Bone marrow (tissue), 2 donors: ENCODE measurements around the gene BCL2L15.

Source experiments
- DNase-seq, 2 donors: peaks; one replicate each; lab custom pipeline; 2025; lab: John Stamatoyannopoulos, UW

Gene BCL2L15

DNA sequence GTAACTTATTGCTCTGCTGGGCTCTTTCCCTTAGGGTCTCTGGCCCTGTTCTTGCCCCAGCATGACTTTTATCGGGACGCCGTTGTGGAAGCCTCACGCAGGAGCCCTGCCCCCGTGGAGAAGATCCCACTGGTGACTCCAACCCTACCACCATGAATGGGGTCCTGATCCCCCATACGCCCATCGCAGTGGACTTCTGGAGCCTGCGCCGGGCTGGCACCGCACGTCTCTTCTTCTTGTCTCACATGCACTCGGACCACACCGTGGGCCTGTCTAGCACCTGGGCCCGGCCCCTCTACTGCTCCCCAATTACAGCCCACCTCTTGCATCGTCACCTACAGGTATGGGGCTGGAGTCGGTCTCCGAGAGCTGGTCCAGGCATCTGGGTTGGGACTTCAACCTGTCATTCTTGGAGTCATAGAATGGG is 18.1 kb upstream of the BCL2L15 start:
- DNase-seq = no peak

DNA sequence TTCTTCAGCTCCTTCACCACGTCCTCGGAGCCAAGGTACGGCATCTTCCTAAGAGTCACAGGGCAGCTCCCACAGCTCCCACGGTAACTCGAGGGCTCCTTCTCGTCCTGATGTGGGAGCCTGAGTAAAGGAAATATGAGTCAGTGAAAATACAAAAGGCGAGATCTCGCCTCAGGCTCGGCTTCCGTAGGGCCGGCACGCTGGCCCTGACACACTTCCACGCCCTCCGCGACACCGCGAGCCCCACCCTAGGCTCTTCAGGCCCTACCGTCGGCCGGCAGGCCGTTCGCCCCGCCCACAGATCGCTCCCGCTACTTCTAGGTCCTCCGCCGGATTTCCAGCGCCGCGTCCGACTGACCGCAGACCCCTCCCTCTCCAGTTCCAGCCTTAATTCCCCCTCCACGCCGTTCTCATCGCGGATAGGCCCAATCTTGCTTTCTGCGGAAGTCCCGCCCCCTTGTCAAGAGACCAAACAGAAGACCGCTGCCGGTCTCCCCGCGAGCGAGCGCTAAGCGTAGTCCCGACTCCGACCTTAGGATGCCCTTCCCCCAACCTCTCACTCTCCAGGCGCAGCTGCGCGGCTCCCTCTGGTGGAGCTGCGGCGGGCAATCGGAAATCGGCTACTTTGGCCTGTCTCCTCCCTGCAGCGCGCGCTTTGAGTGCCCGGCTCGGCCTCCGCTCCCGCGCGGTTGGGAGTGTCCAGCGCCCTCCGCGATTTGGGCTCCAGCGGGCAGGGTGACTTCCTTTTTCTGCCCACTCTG is 17.5 kb upstream of the BCL2L15 start, which contains the start of the genes AP4B1 and DCLRE1B:
TSS of gene AP4B1 (minus strand) at position 126 of the 761 bp plus-strand sequence. CDS start at position 44, 82 bp downstream.
TSS of gene DCLRE1B (plus strand) at position 653 of the 761 bp plus-strand sequence. CDS start 261 bp downstream, outside the sequence.
- DNase-seq = peak; percentile 98 to 99

DNA sequence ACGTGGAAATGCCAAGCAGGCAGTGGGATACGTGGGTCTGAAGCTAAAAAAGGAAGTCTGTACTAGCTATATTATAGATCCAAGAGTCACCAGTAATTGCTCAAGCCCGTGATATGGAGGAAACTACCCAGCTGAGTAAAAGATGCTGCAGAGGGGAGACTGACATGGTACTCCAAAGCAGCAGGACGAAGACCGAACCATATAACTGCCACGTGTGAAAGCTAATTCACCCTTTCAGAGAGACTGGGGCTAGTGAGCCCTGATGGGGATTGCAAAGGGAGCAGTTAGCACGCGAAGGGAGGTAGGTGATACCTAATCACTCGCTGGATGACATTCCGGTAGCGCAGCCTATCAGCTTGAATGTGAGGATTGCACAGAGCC is 16.9 kb upstream of the BCL2L15 start:
- DNase-seq = peak in 1 of 2 donors; percentile 77

DNA sequence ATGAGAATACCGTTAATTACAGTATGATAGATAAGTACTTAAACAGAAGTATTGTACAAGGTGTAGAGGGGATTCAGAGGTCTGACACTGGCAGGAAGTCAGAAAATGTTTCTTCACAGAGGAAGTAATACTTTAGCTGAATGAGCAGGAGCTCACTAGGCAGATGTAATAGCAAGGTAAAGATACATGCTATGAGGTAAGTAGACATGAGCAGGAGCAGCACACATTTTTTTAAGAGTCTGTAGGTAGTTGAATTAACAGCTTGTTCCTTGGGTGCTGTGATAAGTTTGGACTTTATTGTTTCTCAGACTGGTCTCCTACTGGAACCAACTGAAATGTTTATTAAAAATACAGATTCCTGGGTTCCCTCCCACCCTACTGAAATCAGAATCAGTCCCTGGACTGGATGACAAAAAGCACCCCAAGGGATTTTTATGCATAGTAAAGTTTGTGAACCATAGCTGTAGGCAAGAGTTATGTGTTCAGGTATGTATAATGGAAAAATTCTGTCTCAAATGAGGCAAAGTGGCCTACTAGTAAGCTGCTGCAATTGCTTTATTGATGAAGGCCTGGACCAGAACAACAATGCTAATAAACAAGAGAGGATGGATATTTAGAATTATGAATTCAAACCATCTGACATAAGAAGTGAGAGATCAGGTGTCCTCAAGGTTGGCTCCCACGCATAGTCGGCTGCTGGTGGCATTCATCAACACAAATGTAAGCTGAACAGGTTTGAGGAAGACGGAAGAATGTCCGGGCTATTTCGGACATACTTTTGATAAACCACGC is 16.3 kb upstream of the BCL2L15 start:
- DNase-seq = no peak

DNA sequence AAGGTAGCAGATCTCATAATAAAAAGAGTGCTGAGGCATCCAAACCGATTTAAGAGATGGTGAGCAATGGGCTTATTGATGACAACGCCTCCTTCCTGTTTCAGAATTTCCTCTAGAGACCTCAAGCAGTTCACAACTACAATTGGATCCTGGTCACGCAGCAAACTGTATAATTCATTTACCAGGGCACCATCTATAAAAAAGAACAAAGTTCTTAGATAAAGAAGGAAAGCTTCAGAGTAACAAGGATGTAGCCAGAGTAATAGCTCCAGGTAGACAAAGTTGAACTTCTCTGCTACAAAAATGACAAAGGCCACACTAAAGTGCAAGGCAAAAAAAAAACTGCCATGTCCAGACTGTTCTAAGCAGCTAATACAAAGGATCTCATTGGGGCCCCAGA is 13.8 kb upstream of the BCL2L15 start:
- no peak for DNase-seq

DNA sequence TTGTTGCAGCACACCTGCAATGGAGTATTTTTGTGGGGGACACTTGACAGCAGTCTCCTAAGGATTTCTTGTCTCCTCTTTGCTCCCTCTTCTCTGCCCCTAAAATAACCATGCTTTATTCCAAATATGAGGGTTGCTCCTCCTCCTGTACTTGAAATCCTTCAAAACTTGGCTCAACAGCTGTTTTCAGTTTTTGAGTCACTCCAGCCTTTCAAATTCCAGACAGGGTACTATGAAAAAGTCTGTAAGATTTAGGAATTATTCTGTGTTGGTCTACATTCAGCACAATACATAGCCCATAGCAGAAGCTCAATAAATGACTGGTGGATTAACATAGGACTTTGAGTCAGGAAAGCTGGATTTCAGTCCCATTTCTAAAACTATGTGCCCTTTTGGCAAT is 11.7 kb upstream of the BCL2L15 start:
- no peak for DNase-seq

DNA sequence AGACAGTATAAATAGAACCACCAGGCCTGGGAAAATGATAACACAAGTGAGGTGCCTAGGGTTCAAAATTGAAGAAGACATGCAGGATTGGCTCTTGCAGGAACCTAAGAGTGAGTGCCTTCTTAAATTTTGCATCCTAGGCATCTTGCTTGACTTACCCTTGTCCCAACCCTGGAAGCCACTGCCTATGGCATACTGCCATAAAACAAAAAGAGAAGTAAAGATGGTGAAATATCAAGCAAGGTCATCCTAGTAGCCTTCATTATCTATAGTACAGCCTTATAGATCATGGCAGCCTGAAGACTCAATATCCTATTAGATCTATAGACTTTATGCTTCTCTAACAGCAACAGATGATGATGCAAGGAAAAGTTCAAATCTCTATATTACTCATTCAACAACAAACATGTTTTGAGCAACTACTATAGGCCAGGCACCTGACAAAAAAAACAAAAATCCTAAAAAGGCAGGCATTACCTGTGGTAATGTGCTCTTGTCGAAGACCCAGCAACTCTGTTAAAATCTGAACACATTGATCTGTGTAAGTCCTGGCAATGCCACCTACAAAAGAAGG is 10.9 kb upstream of the BCL2L15 start:
- DNase-seq = no peak

DNA sequence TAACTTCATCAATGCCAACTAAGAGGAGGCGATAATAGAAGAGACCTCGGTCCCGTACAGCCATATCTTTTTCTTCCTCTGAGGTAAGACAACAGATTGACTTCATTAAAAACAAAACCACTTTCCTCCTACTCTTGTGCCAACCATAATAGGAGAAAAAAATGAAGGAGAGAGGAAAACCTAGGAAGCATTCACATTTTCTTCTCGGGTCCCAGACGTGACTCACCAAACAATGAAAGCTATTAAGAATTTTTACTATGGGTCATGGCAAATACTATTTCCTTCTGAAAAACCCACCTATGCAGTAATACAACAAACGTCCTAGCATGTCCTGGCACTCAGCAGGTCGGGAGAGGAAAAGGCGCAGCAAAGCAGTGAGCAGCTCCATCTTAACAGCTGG is 8.6 kb upstream of the BCL2L15 start:
- no peak for DNase-seq

DNA sequence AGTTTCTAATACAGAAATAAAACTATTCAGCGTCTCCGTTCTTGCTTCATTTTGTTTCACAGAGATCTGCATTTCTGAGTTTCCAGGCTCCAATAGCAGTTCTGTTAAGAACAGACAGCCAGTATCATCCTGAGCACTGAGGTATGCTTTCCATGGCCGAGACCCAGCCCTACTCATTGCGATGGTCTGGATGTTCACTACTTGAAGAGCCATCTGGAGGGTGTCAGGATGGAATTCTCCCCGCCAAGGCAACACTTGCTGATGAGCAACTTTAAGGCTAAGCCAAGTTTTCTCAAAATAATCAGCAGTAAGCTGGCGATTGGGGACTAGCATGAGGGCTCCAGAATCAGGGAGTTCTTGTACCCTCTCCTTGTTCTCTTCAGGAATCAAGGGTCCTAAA is 7.7 kb upstream of the BCL2L15 start:
- DNase-seq = no peak

DNA sequence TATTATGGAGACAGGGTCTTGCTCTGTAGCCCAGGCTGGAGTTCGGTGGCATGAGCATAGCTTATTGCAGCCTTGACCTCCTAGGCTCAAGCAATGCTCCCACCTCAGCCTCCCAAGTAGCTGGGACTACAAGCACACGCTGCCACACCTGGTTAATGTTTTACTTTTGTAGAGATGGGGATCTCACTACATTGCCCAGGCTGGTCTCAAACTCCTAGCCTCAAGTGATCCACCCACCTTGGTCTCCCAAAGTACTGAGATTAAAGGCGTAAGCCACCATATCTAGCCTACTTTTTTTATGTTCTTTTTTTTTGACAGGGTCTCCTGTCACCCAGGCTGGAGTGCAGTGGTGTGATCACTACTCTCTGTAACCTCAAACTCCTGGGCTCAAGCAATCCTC is 5.9 kb upstream of the BCL2L15 start:
- no peak for DNase-seq

DNA sequence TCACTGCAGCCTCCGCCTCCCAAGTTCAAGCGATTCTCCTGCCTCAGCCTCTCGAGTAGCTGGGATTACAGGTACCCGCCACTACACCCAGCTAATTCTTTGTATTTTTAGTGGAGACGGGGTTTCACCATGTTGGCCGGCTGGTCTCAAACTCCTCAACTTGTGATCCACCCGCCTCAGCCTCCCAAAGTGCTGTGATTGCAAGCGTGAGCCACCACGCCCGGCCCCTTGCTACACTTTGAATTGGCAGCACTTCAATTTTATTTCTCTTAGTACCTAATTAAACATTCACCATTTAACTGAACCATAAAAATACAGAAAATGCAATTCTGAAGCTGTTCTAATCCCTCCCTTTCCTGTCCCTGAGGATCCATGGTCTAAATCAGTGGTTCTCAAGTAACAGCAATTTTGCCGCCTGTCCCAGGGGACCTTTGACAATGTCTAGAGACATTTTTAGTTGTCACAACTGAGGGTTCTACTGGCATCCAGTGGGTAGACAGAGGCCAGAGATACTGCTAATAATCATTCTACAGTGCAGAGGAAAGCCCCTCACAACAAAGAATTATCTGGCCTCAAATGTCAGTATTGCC is 4.3 kb upstream of the BCL2L15 start:
- DNase-seq = no peak

DNA sequence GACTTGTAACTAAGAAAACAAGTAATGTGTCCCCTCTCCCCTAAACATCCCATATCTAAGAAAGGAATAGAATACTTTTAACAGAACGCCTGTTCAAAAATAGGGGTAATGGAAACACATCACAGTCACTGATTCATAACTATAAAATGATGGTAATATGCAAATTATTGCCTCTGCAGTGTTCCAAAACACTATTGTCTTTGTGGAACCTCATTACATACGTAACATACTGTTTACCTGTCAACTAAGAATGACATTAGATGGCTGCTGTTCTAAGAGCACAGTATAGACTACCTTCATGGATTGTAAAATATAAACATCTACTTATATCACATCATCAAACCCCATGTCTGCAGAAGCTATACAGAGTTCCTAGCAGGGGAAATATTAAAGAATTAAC is 3.4 kb upstream of the BCL2L15 start:
- no peak for DNase-seq

DNA sequence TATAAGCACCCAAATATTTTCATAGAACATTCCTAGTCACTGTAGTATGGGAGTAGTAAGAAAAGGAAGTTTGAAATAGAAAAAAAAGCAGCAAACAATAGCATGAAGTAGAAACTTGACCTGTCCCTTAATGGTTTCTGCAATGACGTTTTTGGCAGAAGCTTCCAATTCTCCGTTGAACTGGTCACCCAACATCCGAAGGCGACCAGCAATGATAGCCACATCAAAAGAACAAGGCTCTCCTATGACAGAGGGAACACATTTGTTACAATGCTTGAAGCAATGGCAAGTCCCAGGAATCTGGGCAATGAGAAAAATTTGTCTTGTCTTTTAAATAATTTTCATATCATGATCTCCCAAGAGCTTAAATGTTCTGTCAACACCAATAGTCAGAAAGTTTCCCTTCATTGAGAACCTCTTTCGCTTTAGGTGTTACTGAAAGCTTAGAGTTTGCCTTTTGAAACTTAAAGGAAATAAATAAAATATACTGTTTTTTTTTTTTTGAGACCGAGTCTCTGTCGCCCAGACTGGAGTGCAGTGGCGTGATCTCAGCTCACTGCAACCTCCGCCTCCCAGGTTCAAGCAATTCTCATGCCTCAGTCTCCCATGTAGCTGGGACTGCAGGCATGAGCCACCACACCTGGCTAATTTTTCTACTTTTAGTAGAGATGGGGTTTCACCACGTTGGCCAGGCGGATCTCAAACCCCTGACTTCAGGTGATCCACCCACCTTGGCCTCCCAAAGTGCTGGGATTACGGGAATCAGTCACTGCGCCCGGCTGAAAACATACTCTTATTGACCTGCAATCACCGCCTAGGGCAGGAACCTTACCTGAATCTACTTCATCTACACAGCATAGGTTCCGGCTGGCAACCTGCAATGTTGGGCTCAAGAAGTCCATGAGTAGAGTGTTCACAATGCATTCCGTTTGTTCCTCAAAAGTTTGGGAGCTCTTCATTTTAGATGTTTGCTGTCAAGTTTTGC is 672 bp downstream of the BCL2L15 start:
- no peak for DNase-seq

DNA sequence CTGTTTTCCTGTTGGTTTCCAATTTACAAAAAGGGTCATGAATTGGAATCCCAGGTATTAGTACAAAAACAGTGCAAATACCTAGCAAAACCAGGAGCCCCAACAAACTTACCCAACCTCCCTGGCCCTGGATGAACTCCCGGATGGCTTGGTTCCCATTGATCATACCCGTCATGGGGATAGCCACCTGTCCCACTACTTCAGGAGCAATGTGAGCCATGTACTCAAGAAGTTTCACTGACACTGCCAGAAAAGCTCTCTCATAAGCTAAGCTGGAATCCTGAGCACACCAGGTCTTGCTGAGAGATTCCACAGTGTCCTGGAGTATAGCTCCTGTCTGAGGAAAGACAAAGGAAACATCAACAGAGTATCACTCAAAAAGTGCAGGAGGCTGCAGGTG is 5.7 kb downstream of the BCL2L15 start:
- DNase-seq = no peak

DNA sequence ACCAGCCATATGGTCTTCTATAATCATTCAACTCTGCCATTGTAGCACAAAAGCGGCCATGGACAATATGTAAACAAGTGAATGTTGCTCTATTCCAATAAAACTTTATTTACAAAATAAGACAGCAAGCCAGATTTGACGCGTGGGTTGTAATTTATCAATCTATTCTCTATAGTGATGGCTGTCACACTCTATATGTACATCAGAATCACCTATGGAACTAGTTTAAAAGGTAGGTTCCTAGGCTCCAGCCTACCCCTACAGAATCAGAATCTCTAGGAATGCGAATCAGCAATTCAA is 7.7 kb downstream of the BCL2L15 start:
- DNase-seq = no peak

DNA sequence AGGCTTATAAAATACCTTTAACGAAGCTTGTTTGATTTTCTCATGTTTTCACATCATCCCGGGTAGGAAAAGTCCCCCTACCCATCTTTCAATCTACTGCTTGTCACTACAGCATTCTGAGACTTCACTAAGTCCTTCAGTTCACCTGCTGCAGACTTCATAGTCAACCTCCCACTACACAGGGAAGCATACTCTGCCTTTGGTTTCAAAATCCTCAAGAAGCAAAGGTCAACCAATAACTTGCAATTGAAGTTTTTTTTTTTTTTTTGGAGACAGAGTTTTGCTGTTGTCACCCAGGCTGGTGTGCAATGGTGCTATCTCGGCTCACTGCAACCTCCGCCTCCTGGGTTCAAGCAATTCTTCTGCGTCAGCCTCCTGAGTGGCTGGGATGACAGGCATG is 11.2 kb downstream of the BCL2L15 start:
- DNase-seq = no peak

DNA sequence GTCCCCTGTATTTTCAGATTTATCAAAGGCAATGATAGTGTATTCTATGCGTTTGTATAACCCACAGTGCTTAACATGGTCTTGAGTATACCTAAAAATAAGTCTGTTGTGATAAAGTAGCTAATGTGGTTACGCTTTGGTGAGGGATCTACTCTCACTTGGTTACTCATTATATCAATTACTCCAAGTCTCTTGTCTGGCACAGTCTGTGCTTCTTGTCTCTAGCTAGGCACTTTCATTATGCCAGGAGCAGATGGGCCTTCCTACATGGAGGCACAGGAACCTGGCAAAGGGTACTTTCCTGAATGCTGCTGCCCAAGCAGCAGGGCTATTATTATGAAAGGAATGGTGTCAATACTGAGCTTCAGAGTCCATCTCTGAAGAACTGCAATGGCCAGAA is 11.7 kb downstream of the BCL2L15 start:
- DNase-seq = no peak

DNA sequence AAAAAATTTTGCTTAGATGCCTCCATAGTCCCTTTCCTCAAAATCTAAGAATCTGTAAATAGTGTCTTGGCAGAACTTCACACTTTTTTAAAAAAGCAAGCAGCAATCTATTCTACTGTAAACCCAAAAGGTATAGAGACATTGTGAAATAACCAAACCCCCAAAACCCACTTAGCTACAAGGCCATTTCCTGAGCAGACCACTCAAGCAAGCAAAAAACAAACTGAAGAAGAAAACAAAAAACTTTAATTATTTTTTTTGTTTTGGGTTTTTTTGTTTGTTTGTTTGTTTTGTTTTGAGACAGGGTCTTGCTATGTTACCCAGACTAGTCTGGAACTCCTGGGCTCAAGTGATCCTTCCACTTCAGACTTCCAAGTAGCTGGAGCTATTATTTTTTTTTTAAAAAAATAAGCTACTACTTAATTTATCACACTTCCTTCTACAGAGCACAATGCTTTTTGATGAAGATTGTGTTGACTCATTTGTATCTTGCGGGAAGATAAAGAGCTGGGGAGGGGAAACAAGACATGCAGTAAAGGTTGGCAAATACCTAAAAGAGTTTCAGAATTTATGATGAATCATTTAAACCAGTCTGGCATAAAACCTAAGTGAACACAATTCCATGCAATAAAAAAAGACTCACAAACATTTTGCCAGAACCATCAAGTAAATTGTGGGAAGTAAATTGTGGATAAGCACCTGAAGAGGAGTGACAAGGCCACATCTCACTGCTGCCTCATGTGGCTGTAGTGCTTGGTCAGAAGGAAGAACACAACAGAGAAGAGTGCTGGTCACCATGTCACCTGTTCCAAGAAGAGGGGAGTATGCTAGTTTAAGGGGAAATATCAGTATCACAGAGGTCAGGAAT is 13.1 kb downstream of the BCL2L15 start:
- peak in 1 of 2 donors; percentile 75 for DNase-seq

DNA sequence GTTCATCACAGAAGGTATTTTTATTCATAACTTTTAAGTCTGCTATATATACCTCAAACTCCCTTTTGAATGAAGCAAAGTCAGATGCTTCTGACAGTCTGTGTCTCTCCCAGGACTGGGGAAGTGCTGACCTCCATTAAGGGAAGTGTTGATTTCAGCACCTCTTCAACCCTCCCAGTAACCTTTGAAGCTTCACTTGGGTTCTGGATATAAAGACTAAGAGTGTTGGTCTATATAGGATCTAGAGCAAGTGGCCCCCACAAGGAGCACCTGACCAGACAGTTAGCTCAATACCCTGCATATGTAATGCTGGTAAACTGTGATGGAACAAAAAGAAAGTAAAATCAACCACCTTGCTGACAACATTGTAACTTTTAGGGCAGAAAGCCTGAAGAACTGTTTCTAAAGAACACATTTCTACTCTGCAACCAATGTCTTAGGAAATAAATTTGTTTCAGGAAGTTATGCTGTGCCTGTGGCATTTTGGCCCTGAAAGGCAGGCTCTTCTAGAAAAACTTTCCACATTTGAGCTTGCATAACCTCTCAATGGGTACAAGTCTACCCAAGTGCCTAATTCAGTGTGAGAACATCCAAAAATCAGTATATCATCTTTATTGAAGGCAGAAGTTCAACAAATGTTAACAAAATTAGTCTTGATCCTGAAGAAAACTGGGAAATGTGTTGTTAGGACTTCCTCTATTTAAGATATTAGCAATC is 15.0 kb downstream of the BCL2L15 start:
- no peak for DNase-seq

DNA sequence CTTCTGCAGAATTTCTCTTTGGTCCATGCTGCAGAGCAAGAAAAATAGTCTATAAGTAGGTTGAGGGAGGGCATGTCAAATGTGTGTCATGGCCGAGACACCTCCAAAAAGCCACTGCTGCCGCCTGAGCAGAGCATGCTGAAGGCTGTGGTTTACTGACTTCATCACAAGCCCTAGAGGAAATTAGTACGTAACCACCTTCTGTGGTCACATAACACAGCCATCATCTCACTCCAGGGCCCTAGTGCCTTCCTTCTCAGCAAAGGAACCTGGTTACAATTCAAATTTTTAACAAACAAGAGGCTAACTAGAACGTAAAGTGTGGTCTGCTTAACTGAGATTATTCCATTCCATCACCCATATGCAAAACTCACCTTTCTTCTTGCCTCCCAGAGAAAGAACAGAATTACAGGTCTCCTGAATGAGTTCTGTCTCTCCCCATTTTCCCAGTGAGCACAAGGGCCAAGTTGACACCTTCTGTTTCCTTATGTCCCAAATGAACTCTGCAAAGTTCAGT is 15.7 kb downstream of the BCL2L15 start, which contains the start of gene PTPN22:
TSS of gene PTPN22 (minus strand) at position 116 of the 517 bp plus-strand sequence.
- DNase-seq = peak in 1 of 2 donors; percentile 93
